Ectodermal cell (in vitro differentiated cells): ENCODE measurements around the gene AMOT.

Experiments used
- H3K27ac ChIP-seq: 2 replicates; pipeline ENCODE4 v1.7.0; 2013; ENCODE audit warnings: mild to moderate bottlenecking, low read depth, low read length; ENCODE audit not compliant: insufficient read depth, poor library complexity, severe bottlenecking
- H3K27me3 ChIP-seq: 2 replicates; pipeline ENCODE4 v1.7.0; 2013; ENCODE audit warnings: mild to moderate bottlenecking, low read length; ENCODE audit not compliant: insufficient read depth, control insufficient read depth, poor library complexity, severe bottlenecking
- H3K36me3 ChIP-seq: one replicate; pipeline ENCODE4 v1.7.0; 2013; ENCODE audit warnings: low read length; ENCODE audit not compliant: control insufficient read depth, insufficient read depth
- H3K4me1 ChIP-seq: one replicate; pipeline ENCODE4 v1.7.0; 2013; ENCODE audit warnings: low read length; ENCODE audit not compliant: control insufficient read depth, insufficient read depth
- H3K4me3 ChIP-seq: 2 replicates; pipeline ENCODE4 v1.7.0; 2013; ENCODE audit warnings: low read depth, low read length, control low read depth; ENCODE audit not compliant: insufficient read depth
- H3K9me3 ChIP-seq: 2 replicates; pipeline ENCODE4 v1.7.0; 2013; ENCODE audit warnings: mild to moderate bottlenecking, low read length, moderate library complexity; ENCODE audit not compliant: control insufficient read depth
- WGBS, 2 experiments: methylation state at CpG; one replicate each; pipeline ENCODE4 v1.1.7; 2013; ENCODE audit warnings: missing lambda C conversion rate in 2 of 2; 5-methylcytosine and 5-hydroxymethylcytosine counted together

The AMOT gene

GRCh38 chrX:112759512-112759911, 81.1 kb downstream of the AMOT start:
- no peaks in the 10 kb centered on the region for H3K9me3 ChIP-seq
- H3K27me3 ChIP-seq, result no peaks in the 10 kb centered on the region
- no peaks in the 10 kb centered on the region for H3K36me3 ChIP-seq
- no peak overlapping the region for H3K4me3 ChIP-seq
- no peak overlapping the region for H3K27ac ChIP-seq
- no peaks in the 10 kb centered on the region for H3K4me1 ChIP-seq
- 95 to 100% methylated on average over 2 of the region's 3 CpGs for WGBS, 2 experiments

GRCh38 chrX:112757946-112758345, 82.7 kb downstream of the AMOT start:
- 91 to 96% methylated on average over 4 of the region's 4 CpGs for WGBS, 2 experiments
- H3K27me3 ChIP-seq, result no peaks in the 10 kb centered on the region
- H3K27ac ChIP-seq, result no peak overlapping the region
- no peaks in the 10 kb centered on the region for H3K9me3 ChIP-seq
- no peaks in the 10 kb centered on the region for H3K4me1 ChIP-seq
- H3K4me3 ChIP-seq, result no peak overlapping the region
- H3K36me3 ChIP-seq, result no peaks in the 10 kb centered on the region

GRCh38 chrX:112753116-112753515, 87.5 kb downstream of the AMOT start:
- no peak overlapping the region for H3K27ac ChIP-seq
- 60 to 96% methylated on average over 1 of the region's 1 CpG for WGBS, 2 experiments
- H3K9me3 ChIP-seq, result no peaks in the 10 kb centered on the region
- no peaks in the 10 kb centered on the region for H3K27me3 ChIP-seq
- no peak overlapping the region for H3K4me3 ChIP-seq
- H3K36me3 ChIP-seq, result no peaks in the 10 kb centered on the region
- H3K4me1 ChIP-seq, result no peaks in the 10 kb centered on the region

GRCh38 chrX:112751076-112751475, 89.6 kb downstream of the AMOT start:
- 92% methylated on average over 2 of the region's 2 CpGs; no CpG with 5 or more reads in 1 of the 2 experiments for WGBS, 2 experiments

GRCh38 chrX:112746812-112747595, 93.6 kb downstream of the AMOT start:
- Histone ChIP-seq H3K36me3 (no peaks in the 10 kb centered on the region), H3K4me1 (no peaks in the 10 kb centered on the region), H3K27me3 (no peaks in the 10 kb centered on the region), H3K9me3 (no peaks in the 10 kb centered on the region), H3K27ac (no peak overlapping the region), H3K4me3 (no peak overlapping the region)
- WGBS, 2 experiments, result 88 to 91% methylated on average over 4 of the region's 4 CpGs

More at GRCh38 chrX:112751076-112751475, 89.6 kb downstream of the AMOT start:
- Histone ChIP-seq H3K36me3 (no peaks in the 10 kb centered on the region), H3K27me3 (no peaks in the 10 kb centered on the region), H3K4me1 (no peaks in the 10 kb centered on the region), H3K9me3 (no peaks in the 10 kb centered on the region), H3K4me3 (no peak overlapping the region), H3K27ac (no peak overlapping the region)

- Histone ChIP-seq H3K36me3 (no peaks in the 10 kb centered on the region), H3K27ac (no peak overlapping the region), H3K4me3 (no peak overlapping the region), H3K27me3 (no peaks in the 10 kb centered on the region), H3K4me1 (no peaks in the 10 kb centered on the region), H3K9me3 (no peaks in the 10 kb centered on the region)
- WGBS, 2 experiments, result 93% methylated on average over 5 of the region's 5 CpGs
These were observed 102.1 kb downstream of the AMOT start for GRCh38 chrX:112738347-112739033.

- WGBS, 2 experiments, result 89 to 90% methylated on average over 3 of the region's 3 CpGs
- Histone ChIP-seq H3K27me3 (no peaks in the 10 kb centered on the region), H3K9me3 (no peaks in the 10 kb centered on the region), H3K36me3 (no peaks in the 10 kb centered on the region), H3K4me1 (no peaks in the 10 kb centered on the region), H3K4me3 (no peak overlapping the region), H3K27ac (no peak overlapping the region)
These were observed 104.3 kb downstream of the AMOT start for GRCh38 chrX:112736310-112736709.

- Histone ChIP-seq H3K4me1 (no peaks in the 10 kb centered on the region), H3K27ac (no peak overlapping the region), H3K36me3 (no peaks in the 10 kb centered on the region), H3K9me3 (no peaks in the 10 kb centered on the region), H3K4me3 (no peak overlapping the region), H3K27me3 (no peaks in the 10 kb centered on the region)
- WGBS, 2 experiments, result 83 to 100% methylated on average over 1 to 2 of the region's 2 CpGs
These were observed 105.5 kb downstream of the AMOT start for GRCh38 chrX:112735147-112735546.

- 67 to 84% methylated on average over 2 to 3 of the region's 3 CpGs for WGBS, 2 experiments
- no peaks in the 10 kb centered on the region for H3K27me3 ChIP-seq
- no peak overlapping the region for H3K4me3 ChIP-seq
- no peak overlapping the region for H3K27ac ChIP-seq
- no peaks in the 10 kb centered on the region for H3K4me1 ChIP-seq
- no peaks in the 10 kb centered on the region for H3K9me3 ChIP-seq
- no peaks in the 10 kb centered on the region for H3K36me3 ChIP-seq
These were observed 106.3 kb downstream of the AMOT start for GRCh38 chrX:112734290-112734689.

GRCh38 chrX:112731793-112732192, 108.8 kb downstream of the AMOT start:
- H3K4me1 ChIP-seq, result no peaks in the 10 kb centered on the region
- no peak overlapping the region for H3K27ac ChIP-seq
- no peaks in the 10 kb centered on the region for H3K36me3 ChIP-seq
- WGBS, 2 experiments, result no CpG with 5 or more reads among the region's 3 CpGs
- H3K9me3 ChIP-seq, result no peaks in the 10 kb centered on the region
- no peak overlapping the region for H3K4me3 ChIP-seq
- no peaks in the 10 kb centered on the region for H3K27me3 ChIP-seq
